Kidney capillary endothelial cell (primary cell): ENCODE data around the gene GPLD1.
"Not testable (repeated sequence)": the region's sequence is repeated elsewhere in the genome, so short reads cannot be mapped to it uniquely, and the experiment has no call there.

Source experiments
- DNase-seq: peaks from one replicate; pipeline ENCODE4 v3.0.0-alpha.2; 2018; ENCODE audit warnings: low spot score

The GPLD1 gene

GRCh38 chr6:24489470-24489869, at the start of gene GPLD1:
GPLD1 (minus strand) TSS chr6:24489578; CDS start chr6:24489511, 67 bp downstream.
- no peak for DNase-seq

GRCh38 chr6:24537771-24538385, 48.5 kb upstream of the GPLD1 start:
- no peak for DNase-seq

GRCh38 chr6:24537082-24537699, 47.8 kb upstream of the GPLD1 start:
- DNase-seq = no peak

GRCh38 chr6:24536466-24536865, 47.1 kb upstream of the GPLD1 start:
- DNase-seq = no peak

GRCh38 chr6:24535210-24535609, 45.8 kb upstream of the GPLD1 start:
- DNase-seq = no peak

GRCh38 chr6:24534329-24534728, 45.0 kb upstream of the GPLD1 start:
- no peak for DNase-seq

GRCh38 chr6:24529985-24530384, 40.6 kb upstream of the GPLD1 start:
- no peak for DNase-seq

- DNase-seq = peak; percentile 20
Measured at GRCh38 chr6:24524805-24525204, 35.4 kb upstream of the GPLD1 start.

- DNase-seq = no peak
Measured at GRCh38 chr6:24524329-24524728, 35.0 kb upstream of the GPLD1 start.

GRCh38 chr6:24522228-24523176, 33.1 kb upstream of the GPLD1 start:
- no peak for DNase-seq

- DNase-seq = peak; percentile 16
Measured at GRCh38 chr6:24520929-24521546, 31.7 kb upstream of the GPLD1 start.

GRCh38 chr6:24517659-24518543, 28.5 kb upstream of the GPLD1 start:
- DNase-seq = no peak

GRCh38 chr6:24513602-24514001, 24.2 kb upstream of the GPLD1 start:
- no peak for DNase-seq

GRCh38 chr6:24511976-24512375, 22.6 kb upstream of the GPLD1 start:
- DNase-seq = not testable (repeated sequence)

GRCh38 chr6:24506814-24507520, 17.6 kb upstream of the GPLD1 start:
- no peak for DNase-seq

GRCh38 chr6:24504649-24505586, 15.5 kb upstream of the GPLD1 start:
- DNase-seq = no peak

- DNase-seq = no peak
Measured at GRCh38 chr6:24504287-24504648, 14.9 kb upstream of the GPLD1 start.

- DNase-seq = no peak
Measured at GRCh38 chr6:24501914-24502313, 12.5 kb upstream of the GPLD1 start.

GRCh38 chr6:24501374-24501773, 12.0 kb upstream of the GPLD1 start:
- DNase-seq = no peak

- no peak for DNase-seq
Measured at GRCh38 chr6:24500683-24501082, 11.3 kb upstream of the GPLD1 start.
